GM06990 (cell line): ENCODE measurements around the gene ISM1.

Source experiments
- DNase-seq: peaks from one replicate; pipeline ENCODE4 v3.0.0-alpha.2; 2011; ENCODE audit not compliant: insufficient read length; ENCODE audit errors: extremely low read depth
- H3K27me3 ChIP-seq: replicated peaks from 2 replicates; pipeline ENCODE4 v1.6.0; 2011; ENCODE audit warnings: low read length; ENCODE audit not compliant: control insufficient read depth, insufficient read depth
- H3K36me3 ChIP-seq: 2 replicates; pipeline ENCODE4 v1.5.1; 2011; ENCODE audit warnings: low read length; ENCODE audit not compliant: control insufficient read depth, insufficient read depth
- H3K4me3 ChIP-seq: replicated peaks from 2 replicates; pipeline ENCODE4 v1.5.1; 2011; ENCODE audit warnings: low read depth, mild to moderate bottlenecking, control low read depth, low read length
- TF ChIP-seq, protein P1 (sequence below): IDR thresholded peaks from 2 replicates; pipeline ENCODE4 v1.5.1; 2011; ENCODE audit warnings: low read length, control low read depth, mild to moderate bottlenecking, inconsistent platforms; ENCODE audit not compliant: insufficient read depth, poor library complexity, severe bottlenecking

The ISM1 gene

DNA sequence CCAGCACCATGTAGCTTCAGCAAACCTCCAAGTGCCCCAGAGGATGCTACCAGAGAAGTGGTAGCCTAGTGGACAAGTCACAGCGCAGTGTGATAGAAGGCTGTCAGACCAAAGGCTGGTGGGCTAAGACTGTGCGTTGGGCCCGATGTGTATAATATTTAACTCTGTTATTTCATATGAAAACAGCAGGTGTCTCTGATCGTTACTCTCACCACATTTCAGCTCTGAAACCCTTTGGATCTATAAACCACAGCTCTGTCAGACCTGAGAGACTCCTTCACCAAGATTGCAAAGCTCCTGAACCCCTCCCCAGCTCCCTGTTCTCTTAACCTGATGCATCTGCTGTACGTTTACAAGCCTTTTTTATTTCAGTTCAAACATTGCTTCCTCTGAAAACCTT lies 43.8 kb downstream of the ISM1 start:
- H3K27me3 ChIP-seq = no peaks in the 10 kb centered on the region
- H3K4me3 ChIP-seq = no peak overlapping the region
- TF ChIP-seq, protein P1, sequence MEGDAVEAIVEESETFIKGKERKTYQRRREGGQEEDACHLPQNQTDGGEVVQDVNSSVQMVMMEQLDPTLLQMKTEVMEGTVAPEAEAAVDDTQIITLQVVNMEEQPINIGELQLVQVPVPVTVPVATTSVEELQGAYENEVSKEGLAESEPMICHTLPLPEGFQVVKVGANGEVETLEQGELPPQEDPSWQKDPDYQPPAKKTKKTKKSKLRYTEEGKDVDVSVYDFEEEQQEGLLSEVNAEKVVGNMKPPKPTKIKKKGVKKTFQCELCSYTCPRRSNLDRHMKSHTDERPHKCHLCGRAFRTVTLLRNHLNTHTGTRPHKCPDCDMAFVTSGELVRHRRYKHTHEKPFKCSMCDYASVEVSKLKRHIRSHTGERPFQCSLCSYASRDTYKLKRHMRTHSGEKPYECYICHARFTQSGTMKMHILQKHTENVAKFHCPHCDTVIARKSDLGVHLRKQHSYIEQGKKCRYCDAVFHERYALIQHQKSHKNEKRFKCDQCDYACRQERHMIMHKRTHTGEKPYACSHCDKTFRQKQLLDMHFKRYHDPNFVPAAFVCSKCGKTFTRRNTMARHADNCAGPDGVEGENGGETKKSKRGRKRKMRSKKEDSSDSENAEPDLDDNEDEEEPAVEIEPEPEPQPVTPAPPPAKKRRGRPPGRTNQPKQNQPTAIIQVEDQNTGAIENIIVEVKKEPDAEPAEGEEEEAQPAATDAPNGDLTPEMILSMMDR = no peak
- no peak for DNase-seq
- H3K36me3 ChIP-seq = no peaks in the 10 kb centered on the region

DNA sequence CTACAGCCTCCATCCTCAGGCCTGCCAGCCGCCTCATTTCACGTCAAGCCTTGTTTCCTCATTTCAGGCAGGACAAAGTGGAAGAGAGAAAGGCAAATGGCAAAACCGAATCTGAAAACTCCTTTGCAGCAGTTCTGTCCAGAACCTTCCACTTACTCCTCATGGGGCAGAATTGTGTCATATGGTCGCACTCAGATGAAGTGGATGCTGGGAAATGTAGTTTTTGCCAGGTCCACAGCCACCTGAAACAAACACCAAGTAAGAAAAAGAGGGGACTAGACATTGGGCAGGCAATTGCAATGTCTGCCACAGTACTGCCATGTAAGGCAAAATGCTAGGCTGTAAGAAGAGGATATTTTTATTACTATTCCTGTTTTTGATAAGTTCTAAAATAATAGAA lies 44.9 kb downstream of the ISM1 start:
- TF ChIP-seq, protein P1 = no peak
- no peak overlapping the region for H3K4me3 ChIP-seq
- no peaks in the 10 kb centered on the region for H3K36me3 ChIP-seq
- no peaks in the 10 kb centered on the region for H3K27me3 ChIP-seq
- no peak for DNase-seq

DNA sequence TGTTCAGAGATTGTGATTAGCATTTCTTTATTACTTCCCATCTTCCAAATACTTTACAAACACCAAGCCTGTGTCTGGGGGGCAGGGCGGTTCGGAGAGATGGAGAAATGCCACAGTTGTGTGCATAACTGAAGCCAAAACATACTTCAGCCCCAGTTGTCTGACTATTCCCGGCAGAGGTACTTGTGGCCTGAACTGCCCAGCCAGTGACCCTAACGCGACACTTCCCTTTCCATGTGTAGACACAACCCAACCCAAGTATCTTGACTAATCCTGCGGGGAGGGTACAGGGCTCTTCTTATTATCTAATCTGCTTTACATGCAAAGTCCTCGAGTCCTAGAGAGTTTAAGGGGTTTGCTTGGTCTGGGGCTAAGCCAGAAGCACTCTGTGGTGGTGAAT lies 46.2 kb downstream of the ISM1 start:
- H3K36me3 ChIP-seq = no peaks in the 10 kb centered on the region
- H3K27me3 ChIP-seq = no peaks in the 10 kb centered on the region
- TF ChIP-seq, protein P1 = no peak
- no peak overlapping the region for H3K4me3 ChIP-seq
- no peak for DNase-seq

DNA sequence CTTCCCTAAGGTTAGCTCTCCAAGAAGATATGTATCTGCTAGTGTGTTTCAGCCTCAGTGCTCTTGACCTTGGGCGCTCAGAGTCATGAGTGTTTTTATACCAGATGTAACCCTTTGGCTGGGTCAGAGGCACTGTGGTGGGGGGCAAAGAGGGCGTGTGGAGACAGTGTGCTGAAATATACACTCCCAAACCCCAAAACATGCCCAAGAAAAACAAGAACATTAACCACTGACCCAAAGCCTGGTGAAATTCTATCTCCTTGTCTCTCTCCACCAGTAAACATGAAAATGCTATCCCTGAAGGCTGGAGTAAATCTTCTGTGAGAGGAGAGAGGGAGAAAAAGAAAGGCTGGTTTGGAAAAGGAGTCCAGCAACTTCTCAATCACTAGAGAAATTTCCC lies 47.9 kb downstream of the ISM1 start:
- Histone ChIP-seq H3K36me3 (no peaks in the 10 kb centered on the region), H3K27me3 (no peaks in the 10 kb centered on the region), H3K4me3 (no peak overlapping the region)
- TF ChIP-seq, protein P1 = no peak
- DNase-seq = no peak

DNA sequence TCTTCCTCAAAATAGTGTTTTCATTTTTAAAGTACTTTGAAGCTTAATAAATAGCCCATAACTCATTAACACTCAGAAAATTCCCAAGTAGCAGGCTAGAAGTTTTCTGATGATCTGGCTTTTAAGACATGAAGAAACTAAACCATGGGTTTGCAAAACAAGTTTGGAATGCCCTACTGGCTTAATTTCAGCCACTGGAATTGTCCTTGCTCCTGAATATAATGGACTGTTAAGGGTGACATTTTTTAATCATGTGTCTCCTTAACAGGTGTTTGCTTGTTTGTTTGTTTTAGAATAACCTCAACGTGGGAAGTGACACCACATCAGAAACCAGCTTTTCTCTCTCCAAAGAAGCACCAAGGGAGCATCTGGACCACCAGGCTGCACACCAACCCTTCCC lies 49.1 kb downstream of the ISM1 start:
- Histone ChIP-seq H3K4me3 (no peak overlapping the region), H3K36me3 (no peaks in the 10 kb centered on the region), H3K27me3 (no peaks in the 10 kb centered on the region)
- no peak for DNase-seq
- TF ChIP-seq, protein P1 = no peak

DNA sequence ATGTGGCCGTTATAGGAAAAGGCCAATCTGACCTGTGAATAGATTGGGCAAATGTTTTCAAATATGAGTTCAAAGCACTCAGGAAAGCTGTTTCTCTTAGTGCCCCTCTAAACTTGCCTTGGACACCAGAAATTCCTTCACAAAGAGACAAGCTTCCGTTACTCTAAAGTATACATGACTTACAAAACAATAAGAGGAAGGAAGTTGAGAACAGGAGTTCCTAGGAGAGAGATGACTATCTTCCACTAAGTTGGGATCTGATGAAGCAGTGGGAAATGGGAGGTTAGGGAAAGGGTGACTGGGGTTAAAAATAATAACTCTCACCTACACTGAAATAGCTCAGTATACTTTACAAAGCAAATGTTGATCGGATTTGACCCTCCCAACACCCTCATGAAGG lies 50.0 kb downstream of the ISM1 start:
- TF ChIP-seq, protein P1 = no peak
- Histone ChIP-seq H3K27me3 (no peaks in the 10 kb centered on the region), H3K36me3 (no peaks in the 10 kb centered on the region), H3K4me3 (no peak overlapping the region)
- no peak for DNase-seq
